HG03025 (cell line): ENCODE data around the gene ZNF43.
"Not testable (repeated sequence)": the region's sequence is repeated elsewhere in the genome, so short reads cannot be mapped to it uniquely, and the experiment has no call there.

Experiments
- ATAC-seq: cut with Tn5 transposase; IDR thresholded peaks from one replicate; pipeline ENCODE4 v1.9.1; 2021; ENCODE audit warnings: mild to moderate bottlenecking, moderate library complexity; ENCODE audit not compliant: unreplicated experiment, low FRiP score

The ZNF43 gene

GRCh38 chr19:21835810-21836444, at the start of gene ZNF43:
Gene ZNF43, minus strand, starts transcription at chr19:21836182. Its CDS starts 144 bp downstream, at chr19:21836038.
- peak; percentile 80 for ATAC-seq

DNA sequence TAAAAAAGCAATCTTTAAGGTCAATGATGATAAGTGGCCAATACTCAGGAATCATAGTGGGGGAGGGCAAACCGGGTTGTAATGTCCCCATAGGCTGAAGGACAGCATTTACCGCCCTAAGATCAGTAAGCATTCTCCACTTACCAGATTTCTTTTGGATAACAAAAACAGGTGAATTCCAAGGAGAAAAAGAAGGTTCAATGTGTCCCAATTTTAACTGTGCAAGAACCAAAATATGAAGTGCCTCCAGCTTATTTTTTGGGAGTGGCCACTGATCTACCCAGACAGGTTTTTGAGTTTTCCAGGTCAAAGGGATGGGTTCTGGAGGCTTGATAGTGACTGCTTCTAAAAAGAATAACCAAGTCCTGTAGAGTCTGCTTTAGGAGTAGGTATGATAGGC, 49.5 kb upstream of the ZNF43 start:
- ATAC-seq, result not testable (repeated sequence)

DNA sequence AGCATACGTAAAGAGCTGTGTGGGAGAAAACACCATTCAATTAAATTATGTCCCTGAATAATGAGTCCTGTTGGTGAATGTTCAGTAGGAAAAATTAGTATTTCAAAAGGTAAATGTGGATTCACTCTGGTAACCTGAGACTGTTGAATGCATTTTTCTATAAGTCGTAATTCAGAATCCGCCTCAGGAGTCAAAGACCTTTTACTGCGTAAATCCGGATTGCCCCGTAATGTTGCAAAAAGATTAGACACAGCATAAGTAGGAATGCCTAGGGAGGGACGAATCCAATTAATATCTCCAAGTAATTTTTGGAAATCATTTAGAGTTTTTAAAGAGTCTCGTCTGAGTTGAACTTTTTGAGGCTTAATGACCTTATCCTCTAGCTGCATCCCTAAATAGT, 48.8 kb upstream of the ZNF43 start:
- ATAC-seq, result not testable (repeated sequence)

- ATAC-seq, result no peak
Observed at GRCh38 chr19:21883516-21883915, 47.5 kb upstream of the ZNF43 start.

DNA sequence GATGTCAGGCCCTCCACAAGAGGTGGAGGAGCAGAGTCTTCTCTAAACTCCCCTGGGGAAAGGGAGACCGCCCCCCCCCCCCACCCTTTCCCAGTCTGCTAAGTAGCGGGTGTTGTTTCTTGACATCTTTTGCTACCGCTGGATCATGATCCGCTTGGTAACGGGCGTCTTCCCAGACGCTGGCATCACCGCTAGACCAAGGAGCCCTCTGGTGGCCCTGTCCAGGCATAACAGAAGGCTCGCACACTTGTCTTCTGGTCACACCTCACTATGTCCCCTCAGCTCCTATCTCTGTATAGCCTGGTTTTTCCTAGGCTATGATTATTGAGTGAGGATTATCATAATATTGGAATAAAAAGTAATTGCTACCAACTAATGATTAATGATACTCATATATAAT, 44.8 kb upstream of the ZNF43 start:
- ATAC-seq, result not testable (repeated sequence)

- ATAC-seq, result no peak
Observed at GRCh38 chr19:21878646-21879045, 42.7 kb upstream of the ZNF43 start.

DNA sequence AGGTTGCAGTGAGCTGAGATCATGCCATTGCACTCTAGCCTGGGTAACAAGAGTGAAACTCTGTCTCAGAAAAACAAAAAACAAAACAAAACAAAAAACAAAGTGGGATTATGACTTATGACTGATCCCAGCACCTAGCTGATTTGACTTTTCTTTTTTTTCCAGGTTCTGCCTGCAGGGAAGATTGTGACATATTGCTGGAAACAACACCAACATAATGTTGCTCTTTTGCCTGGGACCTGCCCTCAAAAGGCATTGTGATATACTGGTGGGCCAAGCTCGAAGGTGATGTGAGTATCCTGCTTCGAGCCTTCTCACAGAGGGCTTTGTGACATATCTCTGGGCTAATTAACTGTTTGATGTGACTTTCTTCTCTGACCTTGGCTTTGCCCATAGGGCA, 42.0 kb upstream of the ZNF43 start:
- ATAC-seq, result no peak

GRCh38 chr19:21876608-21877007, 40.6 kb upstream of the ZNF43 start:
- ATAC-seq, result not testable (repeated sequence)

- ATAC-seq, result no peak
Observed at GRCh38 chr19:21856773-21857514, 21.0 kb upstream of the ZNF43 start.

DNA sequence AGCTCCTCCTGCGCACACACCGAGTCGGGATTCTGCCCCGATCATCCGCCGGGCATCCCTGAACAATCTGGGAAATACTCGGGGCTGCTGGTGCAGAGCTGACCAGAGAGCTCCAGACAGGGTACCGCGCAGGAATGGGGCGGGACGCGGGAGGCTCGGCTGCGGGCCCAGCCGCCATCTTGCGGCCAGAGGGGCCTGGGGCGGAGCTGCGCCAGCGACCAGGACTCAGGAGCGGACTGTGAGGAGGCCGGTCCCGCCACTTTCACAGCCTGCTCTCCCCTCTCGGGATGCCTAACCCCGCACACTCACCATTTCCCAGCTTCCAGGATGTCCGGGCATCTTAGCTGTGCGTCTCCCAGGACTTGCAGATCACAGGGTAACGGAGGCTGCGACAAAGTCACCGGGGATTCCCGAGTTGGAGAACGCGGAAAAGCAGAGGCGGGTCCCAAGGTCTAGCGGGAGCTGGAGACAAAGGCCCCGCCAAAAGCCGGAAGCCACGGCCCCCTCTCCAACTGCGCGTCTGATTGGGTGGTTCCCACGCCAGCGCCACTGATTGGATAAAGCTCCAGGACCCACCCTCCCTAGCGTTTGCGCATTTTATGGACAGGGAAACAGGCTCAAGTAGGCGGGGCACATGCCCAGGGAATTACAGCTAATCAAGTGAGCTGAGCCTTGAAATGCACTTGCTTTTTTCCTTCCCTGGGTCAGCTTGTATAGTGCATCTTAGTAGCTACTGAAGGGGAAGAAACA, 15.8 kb upstream of the ZNF43 start:
- peak; percentile 72 for ATAC-seq

GRCh38 chr19:21850656-21851255, 14.8 kb upstream of the ZNF43 start:
- no peak for ATAC-seq

GRCh38 chr19:21848706-21849105, 12.7 kb upstream of the ZNF43 start:
- no peak for ATAC-seq

DNA sequence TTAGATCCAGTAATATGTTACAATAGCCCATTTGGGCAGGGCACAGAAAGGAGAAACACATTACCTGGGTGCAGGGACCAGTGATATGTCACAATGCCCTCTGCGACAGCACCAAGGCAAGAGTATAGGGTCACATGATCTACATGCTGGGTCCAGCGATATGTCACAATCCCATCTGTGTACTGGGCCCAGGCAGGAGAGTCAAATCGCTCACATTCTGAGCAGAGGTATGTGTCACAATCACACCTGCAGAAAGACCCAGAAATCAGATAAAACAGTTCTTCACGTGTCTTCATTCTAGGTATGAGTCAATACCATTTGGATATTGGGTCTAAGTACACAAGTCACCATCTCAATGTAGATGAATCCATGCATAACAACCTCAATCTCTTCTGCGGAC, 7.1 kb upstream of the ZNF43 start:
- no peak for ATAC-seq

- ATAC-seq, result no peak
Observed at GRCh38 chr19:21841488-21842097, 5.6 kb upstream of the ZNF43 start.

GRCh38 chr19:21841081-21841480, 5.1 kb upstream of the ZNF43 start:
- ATAC-seq, result no peak

DNA sequence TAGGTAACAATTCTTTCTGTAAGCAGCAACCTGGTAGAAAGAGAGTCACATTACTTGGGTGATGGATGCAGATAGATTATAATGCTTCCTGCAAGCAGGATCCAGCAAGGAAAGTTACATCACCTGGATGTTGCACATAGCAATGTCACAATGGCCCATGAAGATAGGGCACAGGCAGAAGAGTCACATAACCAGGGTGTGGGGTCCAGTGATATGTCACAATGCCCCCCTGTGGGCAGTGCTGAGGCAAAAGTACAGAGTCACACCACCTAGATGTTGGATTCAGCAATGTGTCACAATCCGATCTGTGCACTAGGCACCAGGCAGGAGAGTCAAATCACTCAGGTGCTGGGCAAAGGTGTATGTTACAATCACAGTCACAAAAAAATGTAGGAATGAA, 4.0 kb upstream of the ZNF43 start:
- ATAC-seq, result no peak

DNA sequence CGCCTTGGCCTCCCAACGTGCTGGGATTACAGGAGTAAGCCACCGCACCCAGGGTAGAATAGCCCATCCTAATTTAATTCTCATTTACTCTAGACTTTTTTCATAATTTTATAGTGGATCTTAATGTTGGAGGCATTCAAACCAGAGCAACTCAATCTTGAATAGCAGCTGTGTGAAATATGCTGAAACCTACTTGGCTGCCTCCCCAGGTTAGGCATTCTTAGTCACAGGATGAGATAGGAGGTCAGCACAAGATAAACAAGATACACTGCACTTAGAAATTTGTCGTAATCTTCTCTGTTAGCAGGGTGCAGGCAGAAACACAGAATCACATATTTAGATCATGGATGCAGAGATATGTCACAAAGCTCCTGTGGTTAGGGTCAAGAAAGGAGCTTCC, 2.7 kb upstream of the ZNF43 start:
- ATAC-seq, result no peak

DNA sequence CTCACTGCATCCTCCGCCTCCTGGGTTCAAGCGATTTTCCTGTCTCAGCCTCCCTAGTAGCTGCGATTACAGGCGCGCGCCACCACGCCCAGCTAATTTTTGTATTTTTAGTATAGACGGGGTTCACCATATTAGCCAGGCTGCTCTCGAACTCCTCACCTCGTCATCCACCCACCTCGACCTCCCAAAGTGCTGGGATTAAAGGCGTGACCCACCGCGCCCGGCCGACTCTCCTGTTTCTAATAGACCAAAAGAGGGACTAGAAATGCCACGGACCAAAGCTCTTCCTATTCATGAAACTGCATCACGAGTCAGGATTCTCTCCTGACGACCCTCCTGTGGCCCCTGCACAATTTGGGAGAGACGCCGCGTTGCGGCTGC, 563 bp downstream of the ZNF43 start:
- ATAC-seq, result peak; percentile 20

DNA sequence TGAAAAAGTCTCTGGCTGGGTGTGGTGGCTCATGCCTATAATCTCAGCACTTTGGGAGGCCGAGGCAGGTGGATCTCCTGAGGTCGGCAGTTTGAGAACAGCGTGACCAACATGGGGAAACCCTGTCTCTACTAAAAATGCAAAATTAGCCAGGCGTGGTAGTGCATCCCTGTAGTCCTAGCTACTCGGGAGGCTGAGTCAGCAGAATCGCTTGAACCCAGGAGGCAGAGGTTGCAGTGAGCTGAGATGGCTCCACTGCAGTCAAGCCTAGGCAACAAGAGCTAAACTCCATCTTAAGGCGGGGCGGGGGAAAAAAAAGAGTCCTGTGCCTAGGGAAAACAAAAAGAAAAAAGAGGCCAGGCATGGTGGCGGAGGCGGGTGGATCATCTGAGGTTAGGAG, 2.2 kb downstream of the ZNF43 start:
- no peak for ATAC-seq

DNA sequence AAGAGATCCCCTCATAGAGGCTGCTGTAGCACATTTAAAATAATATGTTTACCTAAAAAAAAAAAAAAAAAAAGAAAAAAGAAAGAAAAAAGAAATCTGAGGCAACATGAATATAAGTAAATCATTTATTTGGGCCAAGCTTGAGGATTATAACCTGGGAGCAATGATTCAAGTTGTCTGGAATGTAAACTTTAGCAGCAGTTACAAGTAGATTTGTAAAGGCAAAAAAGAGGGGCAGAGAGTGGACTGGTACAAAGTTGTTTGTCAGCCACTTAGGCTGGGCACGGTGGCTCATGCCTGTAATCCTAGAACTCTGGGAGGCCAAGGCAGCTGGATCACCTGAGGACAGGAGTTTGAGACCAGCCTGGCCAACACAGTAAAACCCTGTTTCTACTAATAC, 11.3 kb downstream of the ZNF43 start:
- no peak for ATAC-seq

DNA sequence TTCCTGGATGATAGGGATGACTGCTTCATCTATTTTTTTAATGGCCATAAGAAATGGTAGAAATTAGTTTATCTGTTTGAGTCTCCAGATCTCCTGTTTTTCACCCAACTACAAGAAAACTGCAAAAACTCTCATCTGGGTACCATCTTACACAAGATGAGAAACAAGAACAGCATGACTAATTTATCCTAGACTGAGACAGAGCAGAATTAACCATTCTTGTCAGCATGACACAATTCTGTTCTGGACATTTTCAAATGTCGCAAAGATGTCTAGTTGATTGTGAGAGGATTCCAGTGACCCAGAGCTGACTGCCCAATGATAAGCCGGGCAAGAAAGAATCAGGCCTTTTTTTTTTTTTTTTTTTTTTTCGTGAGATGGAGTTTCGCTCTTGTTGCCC, 12.8 kb downstream of the ZNF43 start:
- no peak for ATAC-seq
